Caco-2 (cell line): ENCODE results near the gene LRIG1. TPM values are rescaled to one million over a fixed set of nuclear protein-coding genes. Genes with fewer than 3 reads are reported as not detected.

Source experiments
- BruUV-seq: library from RNA; stranded (reverse); fragments of 400-500 nt; replicated peaks from 2 replicates; lab custom pipeline; 2021; lab: Mats Ljungman, UMichigan
- CTCF ChIA-PET: fragments of 300-600 bp; sonication (Branson Sonifier 250); formaldehyde crosslinking; loops from one replicate; lab custom pipeline; 2022; ENCODE audit warnings: antibody characterized with exemption; lab: Charles Lee
- POLR2A ChIA-PET: fragments of 300-600 bp; sonication (Branson Sonifier 250); formaldehyde crosslinking; loops from one replicate; lab custom pipeline; 2022; ENCODE audit warnings: antibody characterized with exemption; lab: Charles Lee
- DNase-seq, 2 experiments: peaks; one replicate each; pipeline versions ENCODE4 v3.0.0 to v3.0.0-alpha.2; 2020 to 2022
- H3K27me3 ChIP-seq: replicated peaks from 2 replicates; pipeline ENCODE4 v1.6.0; 2011; ENCODE audit warnings: low read length; ENCODE audit not compliant: control insufficient read depth, insufficient read depth
- H3K36me3 ChIP-seq: 2 replicates; pipeline ENCODE4 v1.5.1; 2011; ENCODE audit warnings: low read length; ENCODE audit not compliant: control insufficient read depth, insufficient read depth
- H3K4me1 ChIP-seq: fragments of 250-450 bp; sonication (Bioruptor Pico); 2 replicates; pipeline ENCODE4 v1.5.1; 2020; ENCODE audit warnings: mild to moderate bottlenecking
- H3K4me3 ChIP-seq: 2 replicates; pipeline ENCODE4 v1.5.1; 2011; ENCODE audit warnings: low read depth, mild to moderate bottlenecking, control low read depth, low read length
- H3K9me3 ChIP-seq: fragments of 250-450 bp; sonication (Bioruptor Pico); 2 replicates; pipeline ENCODE4 v1.5.1; 2020; ENCODE audit warnings: mild to moderate bottlenecking, moderate library complexity
- H3K27ac Mint-ChIP-seq: one replicate; pipeline ENCODE4 v1.8.0; 2022; ENCODE audit warnings: mixed read lengths; ENCODE audit not compliant: unreplicated experiment
- H3K27me3 Mint-ChIP-seq: one replicate; pipeline ENCODE4 v1.8.0; 2022; ENCODE audit warnings: mixed read lengths; ENCODE audit not compliant: insufficient read depth, unreplicated experiment
- H3K36me3 Mint-ChIP-seq: one replicate; pipeline ENCODE4 v1.8.0; 2022; ENCODE audit warnings: mild to moderate bottlenecking, mixed read lengths; ENCODE audit not compliant: insufficient read depth, unreplicated experiment
- H3K4me1 Mint-ChIP-seq: one replicate; pipeline ENCODE4 v1.8.0; 2022; ENCODE audit warnings: low read depth, mixed read lengths; ENCODE audit not compliant: unreplicated experiment
- H3K4me3 Mint-ChIP-seq: one replicate; pipeline ENCODE4 v1.8.0; 2022; ENCODE audit warnings: mild to moderate bottlenecking, moderate library complexity, mixed read lengths; ENCODE audit not compliant: unreplicated experiment
- H3K9me3 Mint-ChIP-seq: one replicate; pipeline ENCODE4 v1.8.0; 2022; ENCODE audit warnings: mixed read lengths; ENCODE audit not compliant: unreplicated experiment
- CTCF ChIP-seq, 2 experiments: fragments of 200-600 bp in 1 of 2; IDR thresholded peaks; 1 replicate in 1 of 2; 2 replicates in 1 of 2; pipeline versions ENCODE4 v1.5.1 to v1.8.0; 2011 to 2022; ENCODE audit warnings: antibody characterized with exemption in 1 of 2, control low read depth in 1 of 2, inconsistent platforms in 1 of 2, low read depth in 1 of 2, low read length in 1 of 2, mild to moderate bottlenecking in 1 of 2, moderate library complexity in 1 of 2; ENCODE audit not compliant: insufficient read depth in 1 of 2, severe bottlenecking in 1 of 2, unreplicated experiment in 1 of 2
- intact Hi-C: fragments of 100-400 bp; cut with micrococcal nuclease; formaldehyde crosslinking; loops from one replicate; pipeline ENCODE4 v1.10.0; 2022; ENCODE audit not compliant: unreplicated experiment
- total RNA-seq: library from RNA; stranded (reverse); gene quantifications from 2 replicates; pipeline ENCODE4 v1.2.3, GENCODE V29; 2022

Gene LRIG1
- total RNA-seq, 1 experiment from 2014 or later: 43.4 TPM

GRCh38 chr3:66393333-66394005 is 107.4 kb downstream of the LRIG1 start:
- DNase-seq: no peak
- no TSS peak for BruUV-seq
- no peak overlapping the region for H3K4me3 ChIP-seq
- no peak overlapping the region for H3K27ac Mint-ChIP-seq
- no peaks in the 10 kb centered on the region for H3K27me3 Mint-ChIP-seq
- ChIA-PET POLR2A (no interaction called here), CTCF (no interaction called here)
- no peaks in the 10 kb centered on the region for H3K9me3 Mint-ChIP-seq
- no peak overlapping the region for H3K4me3 Mint-ChIP-seq
- no peaks in the 10 kb centered on the region for H3K27me3 ChIP-seq
- H3K4me1 Mint-ChIP-seq: no peaks in the 10 kb centered on the region
- no peaks in the 10 kb centered on the region for H3K9me3 ChIP-seq
- no peak for TF ChIP-seq CTCF (IDR thresholded peaks at IDR 0.05; ENCODE audit: insufficient read depth in 1 of 2, low read depth in 1 of 2, low read length in 1 of 2, severe bottlenecking in 1 of 2, unreplicated experiment in 1 of 2)
- peaks cover 57% of the 10 kb centered on the region for H3K36me3 Mint-ChIP-seq
- H3K36me3 ChIP-seq: peaks cover 5% of the 10 kb centered on the region
- intact Hi-C loops: no loop called here
- H3K4me1 ChIP-seq: no peaks in the 10 kb centered on the region

- H3K27ac Mint-ChIP-seq: peak overlapping the region; percentile 13
- peaks cover 2% of the 10 kb centered on the region for H3K36me3 ChIP-seq
- intact Hi-C loops: no loop called here
- ChIA-PET POLR2A (no interaction called here), CTCF (no interaction called here)
- H3K27me3 Mint-ChIP-seq: no peaks in the 10 kb centered on the region
- no peaks in the 10 kb centered on the region for H3K4me1 ChIP-seq
- H3K4me3 Mint-ChIP-seq: no peak overlapping the region
- no peaks in the 10 kb centered on the region for H3K4me1 Mint-ChIP-seq
- no TSS peak for BruUV-seq
- H3K9me3 ChIP-seq: no peaks in the 10 kb centered on the region
- H3K27me3 ChIP-seq: no peaks in the 10 kb centered on the region
- DNase-seq: no peak
- H3K36me3 Mint-ChIP-seq: peaks cover 52% of the 10 kb centered on the region
- H3K4me3 ChIP-seq: no peak overlapping the region
- no peaks in the 10 kb centered on the region for H3K9me3 Mint-ChIP-seq
- no peak for TF ChIP-seq CTCF (IDR thresholded peaks at IDR 0.05; ENCODE audit: insufficient read depth in 1 of 2, low read depth in 1 of 2, low read length in 1 of 2, severe bottlenecking in 1 of 2, unreplicated experiment in 1 of 2)
Measured at GRCh38 chr3:66392966-66393332, 107.9 kb downstream of the LRIG1 start.

- peak overlapping the region; percentile 13 for H3K27ac Mint-ChIP-seq
- no peak for DNase-seq
- ChIA-PET POLR2A (no interaction called here), CTCF (no interaction called here)
- no peak overlapping the region for H3K4me3 Mint-ChIP-seq
- Histone ChIP-seq H3K4me3 (no peak overlapping the region), H3K4me1 (no peaks in the 10 kb centered on the region), H3K27me3 (no peaks in the 10 kb centered on the region), H3K36me3 (peaks cover 2% of the 10 kb centered on the region), H3K9me3 (no peaks in the 10 kb centered on the region)
- TF ChIP-seq CTCF (IDR thresholded peaks at IDR 0.05; ENCODE audit: insufficient read depth in 1 of 2, low read depth in 1 of 2, low read length in 1 of 2, severe bottlenecking in 1 of 2, unreplicated experiment in 1 of 2): no peak
- BruUV-seq: no TSS peak
- H3K36me3 Mint-ChIP-seq: peaks cover 49% of the 10 kb centered on the region
- H3K27me3 Mint-ChIP-seq: no peaks in the 10 kb centered on the region
- intact Hi-C loops: no loop called here
- no peaks in the 10 kb centered on the region for H3K9me3 Mint-ChIP-seq
- H3K4me1 Mint-ChIP-seq: no peaks in the 10 kb centered on the region
Measured at GRCh38 chr3:66392512-66392911, 108.3 kb downstream of the LRIG1 start.
